Measurements from ENCODE around the gene CAPZB.
"Not testable (repeated sequence)": the region's sequence is repeated elsewhere in the genome, so short reads cannot be mapped to it uniquely, and the experiment has no call there.

- TF ChIP-seq CTCF (IDR thresholded peaks at IDR 0.05; ENCODE audit: low read length); EZH2 (optimal IDR thresholded peaks at IDR 0.05; ENCODE audit: low read depth, low read length); EZH2phosphoT487 (IDR thresholded peaks at IDR 0.05; ENCODE audit: low read length): not testable (repeated sequence)
Observed at GRCh38 chr1:19304081-19304480, 181.3 kb downstream of the CAPZB start.
